Measurements from ENCODE around the gene DPYD.

DPYD gene

DNA sequence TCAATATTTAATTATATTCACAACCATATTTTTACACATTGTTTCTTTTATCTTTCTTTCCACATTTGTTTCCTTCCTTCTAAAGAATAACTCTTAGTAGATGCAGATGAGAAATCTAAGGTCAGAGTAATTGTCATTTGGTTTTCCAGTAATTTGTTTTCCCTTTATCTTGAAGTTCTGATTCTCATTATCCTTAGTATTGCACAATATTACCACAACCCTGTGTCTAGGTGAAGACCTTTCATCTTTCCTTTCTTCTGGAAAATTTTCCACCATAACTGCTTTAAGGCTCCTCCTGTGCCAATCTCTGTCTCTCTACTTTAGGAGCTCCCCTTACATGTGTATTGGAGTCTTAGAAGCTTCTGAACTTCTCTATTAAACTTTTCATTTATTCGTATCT is 209.0 kb downstream of the DPYD start:
- no peak for DNase-seq (ENCODE audit: low read depth in 3 of 3)

DNA sequence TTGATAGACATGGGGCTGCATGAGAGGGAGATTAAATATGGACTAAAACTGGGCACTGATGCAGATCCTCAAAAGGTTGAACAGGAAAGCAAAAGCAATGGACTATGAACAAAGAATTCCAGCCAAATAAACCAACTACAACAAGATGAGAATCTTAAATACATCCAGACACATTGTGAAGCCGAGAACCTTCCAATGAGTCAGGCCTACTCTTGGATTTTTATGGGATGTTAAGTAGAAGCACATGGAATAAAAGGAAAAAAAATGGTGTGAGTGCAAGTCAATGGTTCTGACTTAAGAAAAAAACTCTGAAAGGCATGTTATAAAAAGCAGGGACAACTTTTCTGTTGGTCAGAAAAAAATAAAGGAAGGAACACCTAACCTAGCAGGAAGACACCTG is 227.2 kb downstream of the DPYD start:
- no peak for DNase-seq (ENCODE audit: low read depth in 3 of 3)

DNA sequence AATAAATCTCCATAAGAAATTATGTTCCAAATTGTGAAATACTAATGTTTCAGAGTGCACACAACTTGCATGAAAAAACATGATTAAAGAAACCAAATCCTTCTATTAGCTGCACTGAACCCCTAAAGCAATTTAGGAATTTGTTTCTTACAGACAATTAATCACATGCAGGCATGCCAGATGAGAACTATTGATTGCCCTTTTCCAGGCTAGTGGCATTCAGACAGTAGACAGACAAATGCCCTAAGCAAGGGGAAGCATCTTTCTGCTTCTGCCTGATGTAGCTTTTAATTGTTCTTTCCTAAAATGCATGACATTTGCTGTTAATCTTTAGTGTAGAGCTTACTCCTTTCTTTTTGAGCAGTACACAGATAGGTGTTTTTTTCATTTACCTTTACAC is 229.5 kb downstream of the DPYD start:
- DNase-seq (ENCODE audit: low read depth in 3 of 3), result no peak

DNA sequence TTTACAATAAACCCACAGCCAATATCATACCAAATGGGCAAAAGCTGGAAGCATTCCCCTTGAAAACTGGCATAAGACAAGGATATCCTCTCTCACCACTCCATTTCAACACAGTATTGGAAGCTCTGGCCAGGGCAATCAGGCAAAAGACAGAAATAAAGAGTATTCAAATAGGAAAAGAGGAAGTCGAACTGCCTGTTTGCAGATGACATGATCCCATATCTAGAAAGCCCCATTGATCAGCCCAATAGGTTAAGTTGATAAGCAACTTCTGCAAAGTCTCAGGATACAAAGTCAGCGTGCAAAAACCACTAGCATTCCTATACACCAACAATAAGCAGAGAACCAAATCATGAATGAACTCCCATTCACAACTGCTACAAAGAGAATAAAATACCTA is 235.5 kb downstream of the DPYD start:
- DNase-seq (ENCODE audit: low read depth in 3 of 3), result no peak

DNA sequence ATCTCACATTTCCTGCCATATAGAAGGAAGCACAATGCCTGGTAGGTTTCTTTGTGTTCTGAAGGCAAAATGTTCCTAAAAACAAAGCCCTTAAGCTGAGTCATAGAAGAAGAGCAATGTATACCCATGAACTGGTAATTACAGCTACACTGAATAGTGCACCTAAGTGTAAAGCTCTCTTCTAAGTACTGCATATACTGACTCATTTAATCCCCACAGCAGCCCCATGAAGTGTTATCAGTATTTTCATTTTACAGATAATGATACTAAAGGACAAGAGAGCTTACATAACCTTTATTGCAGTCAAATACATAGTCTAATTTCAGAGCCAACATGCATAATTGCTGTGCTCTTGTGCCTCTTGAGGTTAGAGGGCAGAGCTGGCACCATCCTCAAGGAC is 239.9 kb downstream of the DPYD start:
- DNase-seq (ENCODE audit: low read depth in 3 of 3), result no peak

DNA sequence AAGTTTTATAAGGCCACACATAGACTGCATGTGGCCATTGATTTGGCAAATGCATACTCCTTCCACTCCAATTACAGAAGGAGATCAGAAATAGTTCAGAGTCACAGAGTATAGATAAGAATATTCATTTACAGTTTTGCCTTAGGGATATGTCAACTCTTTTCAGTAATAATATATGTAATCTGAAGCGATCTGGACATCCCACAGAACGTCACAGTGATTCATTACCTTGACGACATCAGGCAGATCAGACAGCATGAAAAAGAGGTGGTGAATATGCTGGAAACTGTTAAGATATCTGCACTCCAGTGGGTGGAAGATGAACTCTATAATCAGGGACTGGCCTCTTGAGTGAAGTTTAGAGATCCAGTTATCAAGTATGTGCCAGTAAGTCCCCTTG is 240.4 kb downstream of the DPYD start:
- DNase-seq (ENCODE audit: low read depth in 3 of 3), result no peak

DNA sequence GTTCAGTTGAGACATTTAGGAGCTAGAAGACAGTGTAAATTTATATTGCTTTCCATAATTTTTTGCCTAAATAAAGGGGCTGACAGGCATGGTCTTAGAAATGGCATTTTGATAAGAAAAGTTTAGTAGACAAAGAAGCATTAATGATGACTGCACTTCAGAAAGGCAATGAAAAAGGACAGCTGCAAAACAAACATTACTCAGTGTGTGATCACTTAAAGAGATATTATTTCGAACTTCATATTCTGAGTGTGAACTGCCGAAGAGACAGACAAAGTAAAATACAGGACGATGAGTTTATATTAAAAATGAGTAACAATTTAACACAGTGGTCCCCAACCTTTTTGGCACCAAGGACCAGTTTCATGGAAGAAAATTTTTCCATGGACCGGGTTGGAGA is 243.1 kb downstream of the DPYD start:
- DNase-seq (ENCODE audit: low read depth in 3 of 3), result no peak

DNA sequence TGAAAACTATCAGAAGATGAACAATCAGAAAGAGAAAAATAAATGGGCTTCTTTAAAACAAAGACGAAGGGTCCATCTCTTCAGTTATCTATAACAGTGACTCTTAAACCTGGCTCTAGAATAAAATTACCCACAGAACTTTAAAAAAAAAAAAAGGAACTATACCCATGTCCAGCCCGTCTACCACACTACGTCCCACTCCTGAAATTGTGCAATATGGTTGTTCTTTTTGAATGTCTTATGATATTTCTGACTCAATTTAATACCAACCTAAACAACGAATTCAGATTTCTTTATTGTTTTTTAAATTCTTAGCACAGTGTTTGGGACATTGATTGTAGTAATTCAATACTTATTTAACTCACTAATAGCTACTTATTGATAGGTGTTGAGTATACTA is 246.3 kb downstream of the DPYD start:
- DNase-seq (ENCODE audit: low read depth in 3 of 3), result no peak

DNA sequence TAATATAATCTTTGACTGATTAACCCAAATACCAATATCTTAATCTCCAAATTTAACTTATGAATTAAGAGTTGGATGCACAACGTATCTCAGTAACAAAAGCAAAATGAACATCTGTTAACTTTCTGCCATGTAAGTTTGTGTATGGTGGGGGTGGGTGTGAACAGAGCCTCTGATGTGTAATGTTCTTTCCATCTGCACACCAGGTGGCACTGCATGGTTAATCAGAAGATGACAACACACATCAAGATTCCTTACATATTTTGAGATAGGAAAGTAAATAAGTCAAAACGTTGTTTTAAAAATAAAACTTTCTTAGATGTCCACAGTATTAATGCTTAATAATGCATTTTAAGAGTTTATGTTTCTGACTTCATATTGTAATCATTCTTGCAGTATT is 251.9 kb downstream of the DPYD start:
- no peak for DNase-seq (ENCODE audit: low read depth in 3 of 3)

DNA sequence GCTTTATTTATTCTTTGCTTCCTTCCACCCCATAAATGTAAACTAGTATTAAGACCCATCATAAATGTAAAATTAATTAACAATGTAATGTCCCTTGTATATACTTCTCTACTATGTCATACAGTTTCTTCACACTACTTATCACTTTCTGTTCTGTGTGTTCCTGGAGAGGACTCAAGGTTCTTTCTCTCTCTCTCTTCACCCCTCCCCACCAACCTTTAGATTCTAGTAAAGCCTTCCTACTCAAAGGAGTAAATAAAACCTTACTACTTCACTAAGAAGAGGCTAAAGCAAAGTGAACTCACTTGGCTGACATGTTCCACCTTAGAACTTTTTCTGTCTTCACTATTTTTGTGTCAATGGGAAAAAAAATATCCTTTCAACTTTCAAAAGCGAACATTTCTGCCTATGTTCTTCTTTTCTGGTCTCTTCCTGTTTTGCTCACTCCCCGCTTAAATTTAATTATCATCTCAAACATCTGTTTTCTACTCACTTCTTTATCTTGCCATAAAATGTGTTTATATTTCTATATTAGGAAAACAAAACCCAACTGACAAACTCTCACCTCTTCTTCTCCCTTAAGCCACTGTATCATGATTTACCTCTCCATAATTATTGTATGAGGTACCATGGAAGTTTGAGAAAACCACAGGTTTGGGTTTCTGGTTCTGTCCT is 260.3 kb downstream of the DPYD start:
- DNase-seq (ENCODE audit: low read depth in 3 of 3), result no peak

DNA sequence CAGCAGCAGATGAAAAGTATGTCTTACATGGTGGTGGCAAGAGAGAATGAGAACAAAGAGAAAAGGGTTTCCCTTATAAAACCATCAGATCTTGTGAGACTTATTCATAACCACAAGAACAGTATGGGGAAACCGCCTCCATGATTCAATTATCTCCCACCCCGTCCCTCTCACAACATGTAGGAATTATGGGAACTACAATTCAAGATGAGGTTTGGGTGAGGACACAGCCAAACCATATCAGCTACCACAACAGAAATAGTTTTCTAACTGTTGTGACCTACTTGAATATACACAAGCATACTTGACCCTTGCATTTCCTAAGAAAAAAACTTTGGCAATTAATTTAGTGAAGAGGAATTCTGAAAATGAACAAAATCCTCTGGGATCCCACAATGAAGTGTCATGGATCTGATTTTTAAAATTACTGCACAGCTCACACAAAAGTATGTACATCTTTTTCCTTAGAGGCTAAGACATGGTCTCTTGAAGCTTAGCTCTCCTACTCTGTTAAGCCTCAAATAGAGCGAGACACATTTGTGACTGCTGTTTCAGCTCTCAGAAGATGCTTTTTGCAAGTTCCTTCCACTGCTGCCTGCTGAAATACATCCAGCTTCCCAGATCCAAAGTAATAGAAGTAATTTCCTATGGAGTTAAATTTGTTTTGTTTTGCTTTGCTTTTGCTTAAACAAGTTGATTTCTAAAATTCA is 265.8 kb downstream of the DPYD start:
- no peak for DNase-seq (ENCODE audit: low read depth in 3 of 3)

DNA sequence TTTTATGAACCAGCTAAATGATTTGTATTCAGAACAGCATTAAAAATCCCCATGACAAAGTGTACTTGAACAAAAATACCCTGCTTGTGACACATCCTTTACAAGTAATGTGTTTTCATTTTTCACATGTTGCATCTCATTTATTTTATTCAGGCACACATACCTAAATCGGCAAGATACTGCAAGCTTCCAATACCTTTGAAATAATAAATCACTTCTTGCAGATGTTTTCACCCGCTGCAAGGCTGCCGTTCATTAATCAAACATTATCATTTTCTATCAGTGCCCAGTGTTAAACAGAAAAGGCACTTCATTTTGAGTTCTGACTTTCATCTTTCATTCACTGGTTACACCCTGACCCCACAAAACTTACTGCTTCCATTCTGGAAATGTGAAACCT is 269.6 kb downstream of the DPYD start:
- no peak for DNase-seq (ENCODE audit: low read depth in 3 of 3)

DNA sequence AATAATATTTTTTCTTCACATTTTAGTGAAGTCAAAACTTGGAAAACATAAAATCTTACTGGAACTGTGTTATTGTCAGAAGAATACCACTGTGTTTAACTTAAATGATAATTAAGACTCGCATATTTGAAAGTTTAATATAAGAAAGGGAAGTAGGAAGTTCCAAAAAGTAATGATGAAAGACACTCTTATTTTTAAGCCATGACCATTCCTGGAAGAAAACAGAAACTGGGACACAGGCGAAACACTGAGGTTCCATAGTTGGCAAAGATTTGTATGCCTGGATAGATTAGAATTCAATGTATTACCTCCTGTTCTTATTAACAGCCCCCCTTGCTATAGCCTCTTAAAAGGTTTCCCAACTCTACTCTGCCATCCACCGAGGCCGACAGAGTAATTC is 271.2 kb downstream of the DPYD start:
- no peak for DNase-seq (ENCODE audit: low read depth in 3 of 3)

DNA sequence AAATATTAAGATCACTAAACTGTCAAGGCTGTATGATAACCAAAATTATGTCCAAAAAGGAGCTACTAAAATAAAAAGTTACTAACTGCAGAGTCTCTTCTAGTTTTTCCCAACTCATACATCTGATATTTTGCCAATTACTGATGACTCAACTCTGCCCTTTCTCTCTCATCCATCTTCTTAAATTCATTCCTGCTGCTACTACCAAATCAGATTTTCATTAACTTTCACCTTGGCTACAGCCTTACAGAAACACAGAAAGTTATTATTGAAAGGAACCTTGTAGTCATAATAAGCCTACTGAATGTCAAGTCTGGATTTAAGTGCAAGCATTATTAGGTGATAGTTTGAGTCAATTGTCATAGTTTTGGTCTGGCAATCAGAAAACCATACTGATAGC is 273.1 kb downstream of the DPYD start:
- DNase-seq (ENCODE audit: low read depth in 3 of 3), result no peak

DNA sequence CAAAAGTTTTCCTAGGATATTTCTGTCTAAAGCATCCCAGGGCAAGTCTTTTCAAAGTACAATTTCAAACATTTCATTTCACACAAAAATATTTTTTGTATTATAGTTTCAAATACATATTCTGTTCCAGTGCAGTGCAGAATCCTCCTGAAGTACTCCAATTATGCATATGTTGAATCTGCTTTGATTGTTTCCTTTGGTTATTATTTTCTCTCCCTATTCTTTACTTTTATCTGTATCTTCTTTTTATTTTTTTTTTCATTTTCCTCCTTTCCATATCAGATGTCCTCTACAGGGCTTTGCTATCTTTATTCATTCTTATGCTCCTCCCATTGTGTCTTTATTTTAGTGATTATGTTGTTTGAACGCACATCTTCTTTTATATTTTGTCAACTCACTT is 274.8 kb downstream of the DPYD start:
- no peak for DNase-seq (ENCODE audit: low read depth in 3 of 3)

DNA sequence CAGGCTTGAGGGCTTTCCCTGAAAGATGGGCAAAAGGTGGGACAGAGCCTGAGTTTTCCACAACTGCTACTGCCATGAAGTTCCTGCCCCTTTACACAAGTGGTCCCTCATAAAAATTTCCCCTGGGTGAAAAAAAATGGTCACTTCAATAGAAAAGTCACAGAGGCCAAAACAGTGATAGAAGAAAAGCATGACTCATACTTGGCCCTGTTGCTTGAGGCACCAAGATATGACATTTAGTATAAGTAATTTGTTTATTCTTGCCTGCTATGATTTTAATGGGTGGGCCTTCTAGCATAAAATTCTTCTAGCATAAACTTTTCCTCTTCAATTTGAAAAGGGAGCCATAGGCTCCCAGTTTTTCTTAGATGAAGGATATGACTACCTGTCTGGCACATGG is 280.2 kb downstream of the DPYD start:
- DNase-seq (ENCODE audit: low read depth in 3 of 3), result no peak

DNA sequence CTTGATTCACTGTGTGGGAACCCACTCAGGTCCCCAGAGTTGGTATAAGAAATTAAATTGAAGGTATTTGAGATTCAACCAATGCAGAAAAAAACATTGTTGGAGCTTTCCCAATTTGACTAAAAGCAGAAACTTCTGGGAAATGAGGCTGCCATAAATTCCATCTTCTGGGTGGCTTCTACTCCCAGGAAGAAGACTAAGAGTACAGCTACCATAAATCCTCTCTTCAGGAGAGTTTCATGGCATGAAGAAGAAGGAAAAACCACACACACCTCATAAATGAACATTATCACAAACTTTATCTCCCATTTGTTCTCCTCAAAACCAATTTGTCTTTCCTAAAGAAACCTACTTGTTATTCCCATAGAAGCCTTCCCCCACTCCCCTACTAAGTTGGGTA is 283.9 kb downstream of the DPYD start:
- DNase-seq (ENCODE audit: low read depth in 3 of 3), result no peak

DNA sequence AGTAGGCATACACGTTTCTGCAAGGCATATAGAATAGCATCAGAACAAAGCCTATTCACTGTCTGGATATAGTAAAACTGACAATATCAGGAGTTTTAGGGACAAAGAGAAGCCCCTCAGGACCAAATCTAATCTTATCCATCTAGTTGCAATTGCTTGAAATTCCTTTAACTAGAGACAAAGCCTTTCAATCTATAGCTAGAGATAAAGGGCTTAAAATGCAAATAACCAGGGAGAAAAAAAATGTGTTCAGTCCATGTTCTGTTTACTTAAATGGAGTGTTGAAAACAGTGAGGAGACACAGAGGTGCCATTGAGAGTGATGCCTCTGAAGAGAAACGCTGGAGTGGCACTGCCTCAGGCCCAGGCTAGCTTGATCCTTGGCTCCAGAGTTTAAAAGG is 286.1 kb downstream of the DPYD start:
- DNase-seq (ENCODE audit: low read depth in 3 of 3), result no peak

DNA sequence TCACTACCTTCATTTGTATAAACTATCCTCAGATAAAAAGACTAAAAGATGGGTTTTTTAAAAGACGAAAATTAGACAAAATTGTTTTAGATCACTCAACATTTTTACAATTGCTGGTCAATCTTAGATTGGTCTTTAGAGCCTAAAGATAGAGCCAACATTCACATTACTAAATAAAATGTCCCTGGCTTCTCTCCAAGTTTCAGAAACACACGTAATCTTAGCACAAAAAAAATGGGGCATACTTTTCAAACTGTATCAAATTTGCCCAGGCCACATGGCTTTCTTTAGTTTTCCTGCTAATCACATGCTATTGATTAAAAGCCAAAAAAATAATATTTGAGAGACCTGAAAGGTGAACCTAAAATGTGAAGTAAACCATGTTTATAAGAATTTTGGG is 288.1 kb downstream of the DPYD start:
- no peak for DNase-seq (ENCODE audit: low read depth in 3 of 3)

DNA sequence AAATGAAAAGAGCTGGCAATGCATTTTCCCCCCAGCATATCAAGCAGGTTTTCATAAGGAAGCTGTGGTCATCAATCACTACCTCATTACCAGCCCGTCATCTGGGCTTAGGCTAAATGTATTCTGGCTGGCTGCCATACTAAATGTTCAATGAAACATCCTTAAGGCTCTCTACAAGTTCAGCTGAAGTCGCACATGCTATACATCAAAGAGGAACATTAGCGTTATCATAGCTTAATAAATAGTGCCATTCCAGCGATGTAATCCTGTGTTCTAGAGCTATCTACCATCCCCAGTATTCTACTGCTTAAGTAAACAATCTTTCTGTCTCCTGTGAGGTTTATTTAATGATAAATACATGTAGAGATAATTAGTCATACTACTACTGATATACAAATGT is 288.8 kb downstream of the DPYD start:
- DNase-seq (ENCODE audit: low read depth in 3 of 3), result no peak

DNA sequence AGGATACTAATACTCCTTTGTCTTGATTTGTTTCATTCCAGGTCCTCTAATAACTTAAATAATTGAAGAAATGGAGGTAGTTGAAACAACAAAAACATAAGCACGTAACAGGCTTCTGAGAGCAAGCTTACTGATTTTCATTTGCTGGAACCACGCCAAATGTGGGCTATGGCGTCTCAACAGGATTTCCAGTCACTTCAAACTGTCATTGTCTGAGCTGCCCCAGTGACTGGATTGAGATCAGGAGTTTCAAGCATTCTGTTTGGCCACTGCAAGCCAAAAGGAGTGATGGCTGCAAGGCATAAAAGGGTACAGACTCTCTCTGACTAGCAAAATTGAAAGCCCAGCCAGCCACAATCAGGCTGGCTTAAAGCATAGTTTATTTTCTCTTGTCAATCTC is 289.9 kb downstream of the DPYD start:
- no peak for DNase-seq (ENCODE audit: low read depth in 3 of 3)

DNA sequence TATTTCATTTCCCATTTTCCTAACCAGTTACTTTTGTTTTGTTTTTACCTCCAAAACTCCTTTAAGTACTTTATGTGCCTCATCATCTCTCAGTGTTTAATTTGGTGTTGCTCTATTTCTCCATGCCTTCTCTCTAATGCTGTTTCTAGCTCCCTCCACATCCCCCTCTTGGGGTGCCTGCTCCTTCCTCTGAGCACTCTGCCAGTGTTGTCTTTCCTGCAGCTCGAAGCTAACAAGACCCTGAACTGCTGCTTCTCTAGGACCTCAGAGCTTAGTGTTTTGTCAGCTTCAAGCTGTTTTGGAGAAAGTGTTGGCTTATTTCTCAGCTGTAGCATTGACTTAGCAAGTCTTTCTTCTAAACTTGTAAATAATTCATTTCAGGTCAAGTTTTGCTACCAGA is 290.6 kb downstream of the DPYD start:
- DNase-seq (ENCODE audit: low read depth in 3 of 3), result no peak

DNA sequence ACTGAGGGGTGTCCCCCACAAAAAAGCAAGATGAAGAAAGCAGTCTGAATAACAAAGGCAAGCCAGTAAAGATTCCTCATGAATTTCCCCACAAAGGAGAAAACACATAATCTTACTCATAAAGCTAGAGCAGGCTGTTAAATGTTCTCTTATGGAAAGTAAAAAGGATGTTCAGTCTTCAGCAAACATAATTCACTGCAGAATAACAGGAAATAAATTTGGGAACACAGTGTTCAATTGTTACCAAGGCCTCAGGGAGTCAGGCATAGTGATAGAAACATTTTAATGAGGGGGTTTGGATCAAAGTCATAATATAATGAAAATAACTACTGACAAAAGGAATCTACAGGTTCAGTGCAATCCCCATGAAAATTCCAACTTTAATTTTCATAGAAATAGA is 297.6 kb downstream of the DPYD start:
- DNase-seq (ENCODE audit: low read depth in 3 of 3), result no peak

DNA sequence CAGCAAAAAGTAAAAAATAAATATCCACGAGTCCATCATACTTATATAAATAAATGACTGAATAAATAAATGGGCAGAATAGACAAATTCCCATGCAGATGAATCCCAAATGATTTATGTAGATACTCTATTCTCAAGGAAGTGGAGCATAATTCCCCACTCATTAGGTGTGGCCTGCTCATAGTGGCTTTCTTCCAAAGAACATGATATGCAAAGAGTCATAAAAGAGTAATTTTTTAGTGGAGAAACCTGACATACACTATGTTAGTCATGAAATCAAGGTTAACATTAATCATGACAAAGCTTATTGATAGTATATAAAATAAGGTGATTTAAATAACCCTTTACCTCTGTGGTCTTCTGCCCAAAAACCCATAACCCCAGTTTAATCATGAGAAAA is 298.9 kb downstream of the DPYD start:
- DNase-seq (ENCODE audit: low read depth in 3 of 3), result no peak
